Left hindlimb (tissue), 1 donor: ENCODE results near the gene DPYSL3.

Experiments used
- DNase-seq: peaks from one replicate; pipeline ENCODE4 v3.0.0-alpha.2; 2018

The DPYSL3 gene

GRCh38 chr5:147467973-147468508 lies 41.8 kb downstream of the DPYSL3 start:
- DNase-seq: no peak

GRCh38 chr5:147466360-147466980 lies 43.4 kb downstream of the DPYSL3 start:
- DNase-seq: peak; percentile 60

- DNase-seq: no peak
These were observed 44.1 kb downstream of the DPYSL3 start for GRCh38 chr5:147465747-147466146.

- DNase-seq: no peak
These were observed 45.7 kb downstream of the DPYSL3 start for GRCh38 chr5:147464211-147464610.

GRCh38 chr5:147461915-147462314 lies 48.0 kb downstream of the DPYSL3 start:
- no peak for DNase-seq

GRCh38 chr5:147460380-147460779 lies 49.5 kb downstream of the DPYSL3 start:
- DNase-seq: no peak

GRCh38 chr5:147458581-147458980 lies 51.3 kb downstream of the DPYSL3 start:
- no peak for DNase-seq

GRCh38 chr5:147455822-147456450 lies 53.9 kb downstream of the DPYSL3 start:
- DNase-seq: no peak

GRCh38 chr5:147454996-147455677 lies 54.7 kb downstream of the DPYSL3 start:
- DNase-seq: peak; percentile 49

- DNase-seq: peak; percentile 94
These were observed 55.7 kb downstream of the DPYSL3 start for GRCh38 chr5:147453875-147454814.

- DNase-seq: no peak
These were observed 57.6 kb downstream of the DPYSL3 start for GRCh38 chr5:147452165-147452811.

GRCh38 chr5:147451193-147451592 lies 58.7 kb downstream of the DPYSL3 start:
- no peak for DNase-seq

GRCh38 chr5:147450606-147451005 lies 59.3 kb downstream of the DPYSL3 start:
- no peak for DNase-seq

GRCh38 chr5:147448766-147449165 lies 61.1 kb downstream of the DPYSL3 start:
- DNase-seq: no peak

- DNase-seq: no peak
These were observed 63.3 kb downstream of the DPYSL3 start for GRCh38 chr5:147446523-147446922.

GRCh38 chr5:147445917-147446316 lies 64.0 kb downstream of the DPYSL3 start:
- DNase-seq: no peak

GRCh38 chr5:147445090-147445489 lies 64.8 kb downstream of the DPYSL3 start:
- DNase-seq: no peak

GRCh38 chr5:147442224-147442623 lies 67.6 kb downstream of the DPYSL3 start:
- no peak for DNase-seq

GRCh38 chr5:147441191-147441695 lies 68.6 kb downstream of the DPYSL3 start:
- no peak for DNase-seq

GRCh38 chr5:147439254-147439653 lies 70.6 kb downstream of the DPYSL3 start:
- DNase-seq: no peak

- DNase-seq: no peak
These were observed 72.7 kb downstream of the DPYSL3 start for GRCh38 chr5:147437161-147437596.

- no peak for DNase-seq
These were observed 73.3 kb downstream of the DPYSL3 start for GRCh38 chr5:147436596-147436995.
